GF-D8 (cell line): ENCODE results near the gene SLC2A10.

Experiments used
- DNase-seq: peaks from one replicate; lab custom pipeline; 2025; lab: John Stamatoyannopoulos, UW

Gene SLC2A10

DNA sequence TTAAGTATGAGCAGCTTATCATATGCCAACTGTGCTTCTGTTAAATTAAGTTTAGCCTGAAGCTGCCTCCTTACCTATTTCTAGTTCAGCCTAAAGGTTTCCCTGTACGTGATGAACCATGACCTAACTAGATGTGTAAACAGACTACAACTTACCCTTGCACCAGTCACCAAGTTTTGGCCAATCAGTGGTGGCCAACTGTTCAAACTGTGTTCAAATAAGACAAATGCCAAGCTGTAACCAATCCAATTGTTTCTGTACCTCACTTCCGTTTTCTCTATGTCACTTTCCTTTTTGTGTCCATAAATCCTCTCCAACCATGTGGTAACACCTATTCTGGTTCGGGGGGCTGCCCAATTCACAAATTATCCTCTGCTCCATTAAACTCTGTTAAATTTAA is 6.0 kb upstream of the SLC2A10 start:
- no peak for DNase-seq

DNA sequence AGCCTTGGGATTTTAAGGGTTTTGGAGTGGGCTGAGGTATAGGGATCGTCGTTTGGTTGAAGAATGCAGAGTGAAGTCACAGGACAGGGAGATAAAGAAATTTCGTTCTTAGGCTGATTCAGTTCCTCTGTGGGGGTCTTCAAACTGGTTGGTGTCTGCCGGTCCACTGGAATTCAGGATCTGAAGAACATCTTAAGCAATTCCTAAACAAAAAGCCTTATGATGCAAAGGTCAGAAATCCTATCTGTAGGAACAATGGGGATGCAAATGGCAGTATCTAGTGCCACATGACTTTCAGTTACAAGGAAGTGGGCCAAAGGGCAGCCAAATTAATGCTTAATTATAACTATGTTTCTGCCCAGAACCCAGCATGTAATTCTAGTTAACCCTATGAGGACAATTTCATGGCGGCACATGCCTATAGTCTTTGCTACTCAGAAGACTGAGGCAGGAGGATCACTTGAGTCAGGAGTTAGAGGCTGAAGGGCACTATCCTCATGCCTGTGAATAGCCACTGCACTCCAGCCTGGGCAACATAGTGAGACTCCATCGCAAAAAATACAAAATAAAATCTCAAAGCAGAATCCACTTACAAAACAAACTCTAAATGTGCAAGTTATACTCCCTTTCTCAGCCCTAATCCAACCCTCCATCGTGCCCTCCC is 4.6 kb upstream of the SLC2A10 start:
- DNase-seq = no peak

DNA sequence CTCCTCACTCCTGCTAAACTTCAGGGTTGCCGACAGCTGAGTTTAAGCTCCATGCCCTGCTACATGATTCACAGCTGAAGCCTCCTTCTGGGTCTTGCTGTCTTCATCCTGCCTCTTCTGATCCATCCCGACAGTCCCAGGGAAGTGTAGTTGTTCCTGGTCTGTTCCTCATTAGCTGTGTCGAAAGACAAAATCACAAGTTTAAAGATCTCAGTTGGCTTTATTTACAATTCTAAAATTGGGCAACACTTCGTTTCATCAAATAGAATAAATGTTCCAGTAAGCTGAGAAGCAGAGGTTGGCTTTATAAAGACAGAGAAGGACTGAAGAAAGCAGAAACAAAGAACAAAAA is 4.1 kb upstream of the SLC2A10 start:
- no peak for DNase-seq

DNA sequence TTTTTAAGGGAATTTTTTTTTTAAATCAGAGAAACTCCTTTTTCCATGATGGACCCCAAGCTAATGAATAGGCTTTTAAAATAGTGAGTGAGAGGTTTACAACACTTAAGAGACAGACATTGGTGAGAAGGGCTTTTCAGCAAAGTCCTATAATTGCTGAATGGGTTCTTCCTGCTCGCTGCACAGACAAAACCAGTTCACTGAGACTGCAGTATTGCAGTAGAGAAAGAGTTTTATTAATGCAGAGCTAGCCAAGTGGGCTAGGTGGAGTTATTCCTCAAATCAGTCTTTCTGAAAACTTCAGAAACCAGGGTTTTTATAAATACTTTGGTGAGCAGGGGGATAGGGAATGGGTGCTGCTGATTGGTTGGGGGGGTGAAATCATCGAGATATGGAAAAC is 3.2 kb upstream of the SLC2A10 start:
- DNase-seq = no peak

DNA sequence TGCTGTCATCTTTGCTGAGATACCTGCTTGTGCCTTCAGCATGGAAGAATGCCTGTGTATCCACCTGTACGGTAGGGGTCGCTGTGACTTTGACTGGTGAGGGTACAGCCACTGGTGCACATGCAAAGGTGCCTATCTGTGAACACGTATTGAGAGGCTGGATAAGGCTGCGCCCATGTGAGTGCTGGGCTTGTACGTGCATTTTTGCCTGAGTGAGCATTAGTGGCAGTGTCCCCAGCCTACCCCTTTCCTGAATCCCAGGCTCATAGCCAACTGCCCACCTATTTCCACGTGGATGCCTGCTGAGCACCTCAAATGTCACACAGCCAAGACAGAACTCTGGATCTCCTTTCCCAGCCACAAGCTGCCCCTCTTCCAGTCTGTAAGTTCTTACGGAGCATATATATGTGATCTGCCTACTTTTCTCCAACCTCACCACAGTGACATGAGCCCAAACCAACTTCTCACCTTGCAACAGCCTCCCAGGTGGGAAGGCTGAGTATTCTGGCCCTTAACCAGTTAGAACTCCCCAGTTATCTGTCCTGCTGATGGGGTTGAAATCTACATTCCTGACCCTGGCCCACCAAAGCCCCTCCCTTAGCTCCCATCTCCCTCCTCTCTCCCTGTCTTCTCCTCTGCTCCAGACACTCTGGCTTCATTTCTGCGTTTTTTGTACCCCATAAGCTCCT is 1.1 kb upstream of the SLC2A10 start:
- no peak for DNase-seq

DNA sequence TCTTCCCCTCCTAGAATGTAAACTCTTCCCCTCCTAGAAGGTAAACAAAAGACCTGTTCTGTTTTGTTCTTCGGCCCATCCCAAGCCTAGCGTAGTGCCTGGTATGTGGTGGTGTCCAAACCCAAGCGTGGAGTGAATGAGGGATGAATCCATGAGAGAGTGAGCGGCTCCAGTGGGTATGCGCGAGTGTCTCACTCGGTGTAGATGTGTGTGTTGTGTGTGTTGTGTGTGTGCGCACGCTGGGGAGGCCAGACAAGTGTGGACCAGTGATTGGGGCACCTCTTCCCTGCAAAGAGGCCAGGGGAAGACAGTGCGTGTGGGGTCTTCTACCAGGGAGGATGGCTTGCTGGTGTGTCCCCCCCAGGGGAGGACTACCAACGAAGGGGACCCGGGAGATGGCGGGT is 392 bp upstream of the SLC2A10 start:
- no peak for DNase-seq

DNA sequence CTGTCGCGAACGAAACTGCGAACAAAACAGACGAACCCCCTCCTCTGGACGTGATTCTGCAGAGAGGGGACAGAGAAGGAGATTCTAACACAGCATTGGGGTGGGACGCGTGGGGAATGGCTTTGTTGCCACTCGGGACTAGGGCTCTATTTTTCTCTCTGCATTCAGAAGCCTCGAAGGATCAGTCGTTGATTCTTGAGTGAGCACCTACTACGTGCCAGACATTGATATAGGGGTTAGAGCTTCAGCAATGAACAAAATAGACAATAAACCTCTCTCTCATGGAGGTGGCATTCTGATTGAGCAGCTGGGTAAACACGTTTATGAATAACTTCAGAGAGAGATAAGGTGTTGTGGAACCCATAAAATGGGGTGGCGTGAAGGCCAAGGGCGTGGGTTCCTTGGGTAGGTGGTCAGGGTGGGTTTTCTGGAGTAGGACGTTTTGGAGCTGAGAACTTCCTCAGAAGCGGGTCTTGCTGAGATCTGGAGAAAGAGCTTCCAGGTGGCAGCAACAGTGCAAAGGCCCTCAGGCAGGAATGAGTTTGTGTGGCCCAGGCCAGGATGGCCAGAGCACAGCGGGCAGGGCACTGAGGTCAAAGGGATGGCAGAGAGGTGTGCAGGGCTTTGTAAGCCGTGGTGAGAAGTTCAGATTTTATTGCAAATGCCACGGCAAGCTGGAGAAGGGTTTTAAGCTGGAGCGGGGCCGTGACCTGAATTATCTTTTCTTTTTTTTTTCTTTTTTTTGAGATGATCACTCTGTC is 884 bp downstream of the SLC2A10 start:
- DNase-seq = no peak

DNA sequence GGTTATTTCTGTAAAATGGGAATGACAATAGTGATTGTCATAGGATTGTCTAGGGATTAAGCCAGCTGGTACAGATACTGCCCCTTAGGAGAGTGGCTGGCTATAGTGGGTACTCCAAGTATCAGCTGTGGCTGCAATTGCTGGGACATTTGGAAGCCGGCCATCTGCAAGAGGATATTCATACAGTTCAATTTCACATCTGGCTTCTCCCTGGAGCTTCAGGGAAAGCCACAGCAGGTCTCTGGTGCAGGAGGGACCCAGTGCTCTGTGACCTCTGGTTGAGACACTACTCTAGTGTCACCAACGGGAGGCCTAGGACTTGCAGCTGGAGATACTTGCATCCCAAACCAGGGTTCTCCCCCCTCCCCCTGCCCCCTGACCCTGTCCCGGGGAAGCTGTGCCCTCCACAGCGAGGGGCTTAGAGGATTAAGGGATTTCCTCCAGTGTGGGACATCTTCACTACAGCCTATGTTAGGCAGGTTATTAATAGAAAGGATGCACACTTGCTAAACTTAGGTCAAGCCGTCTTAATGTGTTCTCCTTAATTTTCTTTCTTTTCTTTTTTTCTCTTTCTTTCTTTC is 2.7 kb downstream of the SLC2A10 start:
- DNase-seq = no peak

DNA sequence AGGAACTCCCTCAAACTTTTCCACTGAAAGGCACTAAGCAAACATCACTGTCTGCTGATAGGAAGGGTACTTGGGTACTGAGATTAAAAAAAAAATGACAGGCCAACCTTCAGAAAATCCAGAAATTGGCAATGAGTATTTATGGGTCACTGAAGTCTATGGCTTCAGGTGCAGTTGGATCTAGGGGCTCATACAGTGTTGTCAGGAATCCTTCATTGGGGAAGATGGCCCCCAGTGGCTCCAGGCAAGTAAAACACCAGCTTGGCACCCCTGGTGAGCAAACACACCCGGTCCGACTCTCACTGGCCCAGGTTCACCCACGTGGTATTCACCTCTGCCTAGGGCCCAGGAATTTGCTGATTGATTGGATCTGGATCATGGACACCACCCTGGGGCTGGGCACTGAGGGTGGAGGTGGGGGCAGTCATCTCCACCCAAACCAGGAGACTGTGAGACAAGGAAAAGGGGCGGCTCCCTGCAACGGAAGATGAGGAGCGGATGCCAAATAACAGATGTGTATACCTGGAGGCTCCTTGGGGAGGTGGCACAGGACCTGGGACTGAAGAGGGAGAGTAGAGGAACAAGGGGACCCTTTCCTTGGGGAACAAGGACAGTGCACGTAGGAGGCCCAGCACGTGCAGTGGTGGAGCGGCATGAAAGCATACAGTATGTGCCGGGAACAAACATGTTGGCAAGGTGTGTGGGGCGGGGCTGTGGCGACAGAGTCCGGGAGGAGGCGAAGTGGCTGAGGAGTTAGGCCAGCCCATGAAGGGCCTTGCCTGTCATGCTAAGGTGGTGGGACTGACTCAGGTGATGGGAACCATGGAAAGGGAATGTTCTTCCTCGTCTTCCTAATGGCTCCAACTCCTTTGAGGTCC is 4.7 kb downstream of the SLC2A10 start:
- DNase-seq = no peak

DNA sequence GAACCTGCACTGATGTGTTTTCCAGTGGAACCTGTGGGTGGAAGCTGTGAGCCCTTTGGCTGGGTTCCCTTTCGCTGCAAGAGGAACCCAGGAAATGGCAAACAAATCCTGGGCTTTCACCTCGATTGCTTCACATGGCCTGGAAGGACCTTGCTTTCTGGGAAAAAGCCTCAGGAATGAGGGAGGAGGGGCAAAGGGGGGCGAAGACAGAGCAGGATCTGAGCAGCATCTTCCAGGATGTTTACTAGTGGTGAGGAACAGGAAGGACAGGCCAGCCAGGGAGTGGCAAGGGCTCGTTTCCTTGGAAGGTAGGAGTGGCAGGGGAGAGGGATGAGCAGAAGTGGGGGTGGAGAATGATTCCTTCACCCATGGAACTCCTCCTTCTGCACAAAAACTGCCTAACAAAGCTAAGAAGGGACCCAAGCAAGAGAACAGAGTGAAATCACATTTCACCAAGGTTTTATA is 5.9 kb downstream of the SLC2A10 start:
- DNase-seq = no peak

DNA sequence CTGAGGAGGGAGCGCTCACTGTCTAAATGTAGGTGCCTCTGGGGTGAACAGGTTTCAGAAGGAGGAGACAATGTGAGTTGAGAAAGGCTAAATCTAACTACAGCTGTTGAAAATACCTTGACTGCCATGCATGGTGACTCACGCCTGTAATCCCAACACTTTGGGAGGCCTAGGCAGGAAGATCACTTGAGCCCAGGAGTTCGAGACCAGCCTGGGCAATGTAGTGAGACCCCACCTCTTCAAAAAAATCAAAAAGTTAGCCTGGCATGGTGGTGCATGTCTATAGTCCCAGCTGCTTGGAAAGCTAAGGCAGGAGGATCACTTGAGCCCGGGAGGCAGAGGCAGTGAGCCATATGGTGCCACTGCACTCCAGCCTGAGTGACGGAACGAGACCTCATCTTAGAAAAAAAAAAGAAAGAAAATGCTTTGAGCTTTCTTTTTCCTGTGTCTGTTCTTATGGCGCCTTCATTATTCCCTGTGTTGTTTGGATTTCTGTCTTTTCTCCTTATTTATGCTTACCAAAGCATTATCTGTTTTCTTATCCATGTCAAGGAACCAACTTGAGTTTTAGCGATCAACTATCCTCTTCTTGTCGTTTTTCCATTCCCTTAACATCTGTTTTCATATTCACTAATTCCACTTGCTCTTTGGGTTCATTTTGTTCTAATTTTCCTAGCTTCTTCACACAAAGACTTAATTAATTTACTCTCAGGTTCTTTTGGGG is 8.5 kb downstream of the SLC2A10 start:
- no peak for DNase-seq

DNA sequence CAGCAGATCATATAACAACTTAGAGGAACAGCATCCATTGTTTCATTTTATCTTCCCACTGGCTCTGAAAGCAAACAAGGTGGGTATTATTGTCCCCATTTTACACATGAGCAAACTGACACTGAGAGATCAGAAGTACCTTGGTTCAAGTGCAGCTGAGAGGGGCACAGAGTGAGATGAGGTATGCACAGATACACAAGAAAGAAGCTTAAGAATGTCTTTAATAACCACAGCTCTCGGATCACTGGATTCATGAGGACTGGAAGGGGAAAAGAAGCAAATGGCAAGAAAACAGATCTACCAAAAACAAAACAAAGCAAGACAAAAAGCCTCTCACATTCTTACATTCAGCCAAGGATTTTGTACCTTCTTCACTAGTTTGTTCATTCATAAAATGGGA is 10.6 kb downstream of the SLC2A10 start:
- DNase-seq = no peak

DNA sequence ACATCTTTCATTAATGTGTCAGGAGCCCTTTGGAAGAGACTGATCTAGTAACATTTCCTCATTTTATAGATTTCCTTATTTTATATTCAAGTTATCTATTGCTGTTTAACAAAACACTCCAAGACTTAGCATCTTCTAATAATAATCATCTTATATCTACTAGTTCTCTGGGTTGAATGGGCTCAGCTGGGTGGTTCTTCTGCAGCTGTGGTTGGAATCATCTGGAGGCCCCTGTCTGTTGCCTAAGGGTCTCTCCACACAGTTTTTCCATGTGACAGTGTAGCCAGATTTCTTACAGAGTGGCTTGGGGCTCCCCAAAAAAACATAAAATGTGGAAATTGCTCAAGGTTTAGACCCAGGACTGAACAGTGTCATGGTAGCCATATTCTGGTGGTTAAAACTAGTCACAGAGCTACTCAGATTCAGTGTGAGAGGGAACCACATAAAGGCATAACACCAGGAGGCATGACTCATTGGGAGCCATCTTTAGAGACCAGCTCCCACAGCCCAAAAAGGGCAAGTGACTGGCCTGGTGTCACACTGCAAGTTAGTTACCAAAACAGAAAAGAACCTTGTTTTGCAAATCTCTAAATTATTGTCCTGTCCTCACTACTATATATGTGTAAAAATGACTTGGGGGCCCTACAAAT is 11.5 kb downstream of the SLC2A10 start:
- DNase-seq = no peak

DNA sequence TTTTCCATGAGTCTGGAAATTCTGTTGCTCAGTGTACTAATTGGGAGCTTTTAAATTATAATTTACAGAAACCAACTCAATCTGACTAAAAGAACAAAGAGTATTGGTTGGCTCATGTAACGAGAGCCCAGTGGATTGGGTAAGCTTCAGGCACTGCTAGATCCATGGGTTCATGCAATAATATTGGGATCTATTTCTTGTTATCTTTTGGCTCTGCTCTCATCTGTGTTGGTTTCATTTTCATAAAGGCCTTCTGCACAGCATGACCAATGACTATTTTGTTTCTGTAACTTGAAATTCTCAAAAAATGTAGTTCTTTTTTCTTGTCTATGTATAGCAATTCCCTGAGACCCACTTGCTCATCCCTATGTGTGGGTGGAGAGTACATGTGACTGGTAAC is 12.0 kb downstream of the SLC2A10 start:
- DNase-seq = no peak

DNA sequence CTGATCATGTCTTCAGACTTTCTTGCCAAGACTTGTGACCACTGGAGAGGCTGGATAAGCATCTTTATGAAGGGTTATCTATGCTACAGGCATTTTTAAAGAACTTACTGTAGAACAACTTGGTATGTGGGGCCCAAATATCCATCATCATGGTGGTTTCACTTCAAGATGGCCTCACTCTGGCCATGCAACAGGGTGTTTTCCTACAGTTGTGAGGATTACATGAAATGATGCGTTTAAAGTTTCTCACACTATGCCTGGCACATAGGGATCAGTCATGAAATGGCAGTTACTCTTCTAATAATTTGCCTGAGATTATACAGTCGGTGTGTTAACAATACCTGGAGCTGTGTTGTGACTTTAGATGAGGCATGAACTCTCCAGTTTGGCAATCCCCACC is 13.0 kb downstream of the SLC2A10 start:
- DNase-seq = no peak

DNA sequence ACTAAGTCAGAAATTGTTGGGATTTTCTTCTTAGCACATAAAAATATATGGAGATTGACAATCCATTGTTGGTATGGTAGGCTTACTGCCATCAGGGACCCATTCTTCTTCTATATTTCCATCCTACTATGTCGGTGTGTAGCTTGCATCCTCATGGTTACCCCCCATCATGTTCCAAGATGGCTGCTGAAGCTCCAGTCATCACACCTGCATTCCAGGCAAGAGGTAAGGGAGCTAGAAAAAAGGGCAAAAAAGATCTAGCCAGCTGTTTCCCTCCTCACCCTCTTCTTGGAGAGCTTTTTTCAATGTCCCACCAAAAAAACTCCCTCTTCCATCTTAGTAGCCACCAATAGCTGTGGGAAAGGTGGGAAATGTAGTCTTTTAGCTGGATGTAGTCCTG is 13.6 kb downstream of the SLC2A10 start:
- DNase-seq = no peak

DNA sequence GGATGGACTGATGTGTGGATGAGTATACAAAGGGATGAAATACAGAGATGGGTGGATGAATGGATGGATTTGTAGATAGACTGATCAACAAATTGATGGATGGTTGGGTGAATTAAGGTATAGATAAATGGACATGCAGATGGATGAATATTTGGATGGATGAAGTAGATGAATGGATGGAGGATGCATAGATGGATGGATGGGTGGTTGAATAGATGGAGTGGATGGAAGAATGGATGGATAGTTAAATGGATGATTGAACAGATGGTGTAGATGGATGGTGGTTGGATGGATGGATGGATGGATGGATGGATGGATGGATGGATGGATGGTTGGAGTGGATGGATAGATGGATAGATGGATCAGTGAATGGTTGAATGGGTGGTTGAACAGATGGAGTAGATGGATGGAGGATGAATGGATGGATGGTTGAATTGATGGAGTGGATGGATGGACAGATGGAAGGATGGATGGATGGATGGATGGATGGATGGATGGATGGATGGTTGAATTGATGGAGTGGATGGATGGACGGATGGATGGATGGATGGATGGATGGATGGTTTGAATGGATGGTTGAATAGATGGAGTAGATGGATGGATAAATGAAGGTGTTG is 15.0 kb downstream of the SLC2A10 start:
- DNase-seq = no peak

DNA sequence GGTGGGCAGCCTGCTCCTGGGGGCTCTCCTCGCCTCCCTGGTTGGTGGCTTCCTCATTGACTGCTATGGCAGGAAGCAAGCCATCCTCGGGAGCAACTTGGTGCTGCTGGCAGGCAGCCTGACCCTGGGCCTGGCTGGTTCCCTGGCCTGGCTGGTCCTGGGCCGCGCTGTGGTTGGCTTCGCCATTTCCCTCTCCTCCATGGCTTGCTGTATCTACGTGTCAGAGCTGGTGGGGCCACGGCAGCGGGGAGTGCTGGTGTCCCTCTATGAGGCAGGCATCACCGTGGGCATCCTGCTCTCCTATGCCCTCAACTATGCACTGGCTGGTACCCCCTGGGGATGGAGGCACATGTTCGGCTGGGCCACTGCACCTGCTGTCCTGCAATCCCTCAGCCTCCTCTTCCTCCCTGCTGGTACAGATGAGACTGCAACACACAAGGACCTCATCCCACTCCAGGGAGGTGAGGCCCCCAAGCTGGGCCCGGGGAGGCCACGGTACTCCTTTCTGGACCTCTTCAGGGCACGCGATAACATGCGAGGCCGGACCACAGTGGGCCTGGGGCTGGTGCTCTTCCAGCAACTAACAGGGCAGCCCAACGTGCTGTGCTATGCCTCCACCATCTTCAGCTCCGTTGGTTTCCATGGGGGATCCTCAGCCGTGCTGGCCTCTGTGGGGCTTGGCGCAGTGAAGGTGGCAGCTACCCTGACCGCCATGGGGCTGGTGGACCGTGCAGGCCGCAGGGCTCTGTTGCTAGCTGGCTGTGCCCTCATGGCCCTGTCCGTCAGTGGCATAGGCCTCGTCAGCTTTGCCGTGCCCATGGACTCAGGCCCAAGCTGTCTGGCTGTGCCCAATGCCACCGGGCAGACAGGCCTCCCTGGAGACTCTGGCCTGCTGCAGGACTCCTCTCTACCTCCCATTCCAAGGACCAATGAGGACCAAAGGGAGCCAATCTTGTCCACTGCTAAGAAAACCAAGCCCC is 16.0 kb downstream of the SLC2A10 start:
- DNase-seq = no peak

DNA sequence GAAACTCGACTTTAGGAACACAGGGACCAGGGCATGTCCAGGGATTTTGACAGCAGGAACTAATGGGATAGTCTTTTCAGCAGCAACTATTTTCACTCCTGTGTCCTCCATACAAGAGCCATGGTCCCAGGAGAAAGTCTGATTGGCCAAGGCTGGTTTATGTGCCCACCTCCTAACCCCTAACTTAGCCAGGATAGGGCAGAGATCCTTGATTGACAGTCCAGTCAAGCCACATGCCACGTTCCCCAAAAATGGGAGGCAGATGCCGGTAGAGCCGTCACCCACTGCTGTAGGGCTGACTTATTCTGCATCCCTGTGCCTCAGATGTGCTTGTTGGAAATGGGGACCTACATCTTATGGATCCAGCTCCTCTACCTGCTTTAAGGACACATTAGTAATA is 22.3 kb downstream of the SLC2A10 start:
- no peak for DNase-seq
